HEK293 (cell line): ENCODE results near the gene EPHB1.
"Not testable (repeated sequence)": the region's sequence is repeated elsewhere in the genome, so short reads cannot be mapped to it uniquely, and the experiment has no call there.

Experiments
- CTCF ChIA-PET: fragments of 350-600 bp; formaldehyde crosslinking; extraction: SDS; loops from one replicate; lab custom pipeline; 2021; ENCODE audit warnings: antibody characterized with exemption; lab: Yijun Ruan, JAX
- POLR2A ChIA-PET: fragments of 300-600 bp; formaldehyde crosslinking; extraction: SDS; loops from one replicate; lab custom pipeline; 2020; ENCODE audit warnings: antibody characterized with exemption, inconsistent platforms; lab: Yijun Ruan, JAX
- H3K27ac ChIP-seq: fragments of 200-500 bp; sonication (Bioruptor generic); 2 replicates; pipeline ENCODE4 v1.5.1; 2014; ENCODE audit warnings: low read depth, low read length, control low read depth, inconsistent platforms; ENCODE audit errors: extremely low read depth
- H3K36me3 ChIP-seq, 2 experiments: fragments of 200-500 bp in 1 of 2; sonication (Bioruptor generic) in 1 of 2; 1 replicate in 1 of 2; 2 replicates in 1 of 2; pipeline ENCODE4 v1.5.1; 2014 to 2017; ENCODE audit warnings: inconsistent platforms in 2 of 2, low read length in 2 of 2; ENCODE audit not compliant: control insufficient read depth in 2 of 2, insufficient read depth in 1 of 2
- H3K4me1 ChIP-seq: fragments of 200-500 bp; sonication (Bioruptor generic); 2 replicates; pipeline ENCODE4 v1.5.1; 2014; ENCODE audit warnings: mild to moderate bottlenecking, low read length, inconsistent platforms; ENCODE audit not compliant: control insufficient read depth, insufficient read depth
- H3K4me3 ChIP-seq: 2 replicates; pipeline ENCODE4 v1.5.1; 2011; ENCODE audit warnings: low read depth, mild to moderate bottlenecking, control low read depth, low read length, moderate library complexity
- H3K9me3 ChIP-seq: fragments of 200-500 bp; sonication (Bioruptor generic); 2 replicates; pipeline ENCODE4 v1.5.1; 2014; ENCODE audit warnings: low read depth, low read length, inconsistent platforms; ENCODE audit not compliant: control insufficient read depth, insufficient read depth
- GLI4 ChIP-seq: fragments of 450-650 bp; formaldehyde crosslinking; IDR thresholded peaks from 2 replicates; pipeline ENCODE4 v1.5.1; 2016; ENCODE audit warnings: missing biosample characterization, missing genetic modification characterization
- KLF17 ChIP-seq: fragments of 450-650 bp; formaldehyde crosslinking; IDR thresholded peaks from 2 replicates; pipeline ENCODE4 v1.5.1; 2016; ENCODE audit warnings: missing biosample characterization, missing genetic modification characterization
- OSR2 ChIP-seq: fragments of 450-650 bp; formaldehyde crosslinking; IDR thresholded peaks from 2 replicates; pipeline ENCODE4 v1.5.1; 2016; ENCODE audit warnings: missing biosample characterization, missing genetic modification characterization
- SP7 ChIP-seq: fragments of 450-650 bp; formaldehyde crosslinking; IDR thresholded peaks from 2 replicates; pipeline ENCODE4 v1.5.1; 2016; ENCODE audit warnings: missing biosample characterization, missing genetic modification characterization
- YY1 ChIP-seq: fragments of 450-650 bp; formaldehyde crosslinking; IDR thresholded peaks from 2 replicates; pipeline ENCODE4 v1.5.1; 2018; ENCODE audit warnings: missing biosample characterization, missing genetic modification characterization
- ZFP41 ChIP-seq: fragments of 450-650 bp; formaldehyde crosslinking; IDR thresholded peaks from 2 replicates; pipeline ENCODE4 v1.5.1; 2016; ENCODE audit warnings: missing biosample characterization, missing genetic modification characterization, borderline replicate concordance
- ZIC2 ChIP-seq: fragments of 450-650 bp; formaldehyde crosslinking; IDR thresholded peaks from 2 replicates; pipeline ENCODE4 v1.5.1; 2016; ENCODE audit warnings: missing biosample characterization, missing genetic modification characterization
- ZNF140 ChIP-seq: fragments of 450-650 bp; formaldehyde crosslinking; IDR thresholded peaks from 2 replicates; pipeline ENCODE4 v1.5.1; 2016; ENCODE audit warnings: missing biosample characterization, missing genetic modification characterization
- ZNF146 ChIP-seq: fragments of 450-650 bp; formaldehyde crosslinking; IDR thresholded peaks from 2 replicates; pipeline ENCODE4 v1.5.1; 2016; ENCODE audit warnings: missing biosample characterization, missing genetic modification characterization
- ZNF169 ChIP-seq: fragments of 450-650 bp; formaldehyde crosslinking; IDR thresholded peaks from 2 replicates; pipeline ENCODE4 v1.5.1; 2016; ENCODE audit warnings: missing biosample characterization, missing genetic modification characterization
- ZNF529 ChIP-seq: fragments of 450-650 bp; formaldehyde crosslinking; IDR thresholded peaks from 2 replicates; pipeline ENCODE4 v1.5.1; 2017; ENCODE audit warnings: missing genetic modification characterization, missing biosample characterization; ENCODE audit not compliant: insufficient replicate concordance
- ZNF530 ChIP-seq: fragments of 450-650 bp; formaldehyde crosslinking; IDR thresholded peaks from 2 replicates; pipeline ENCODE4 v1.5.1; 2016; ENCODE audit warnings: low read depth, missing biosample characterization, missing genetic modification characterization
- ZNF571 ChIP-seq: fragments of 450-650 bp; formaldehyde crosslinking; IDR thresholded peaks from 2 replicates; pipeline ENCODE4 v1.5.0; 2017; ENCODE audit warnings: missing biosample characterization, missing genetic modification characterization
- ZNF670 ChIP-seq: fragments of 450-650 bp; formaldehyde crosslinking; IDR thresholded peaks from 2 replicates; pipeline ENCODE4 v1.5.1; 2016; ENCODE audit warnings: missing biosample characterization, missing genetic modification characterization, low read depth
- ZNF776 ChIP-seq: fragments of 450-650 bp; formaldehyde crosslinking; IDR thresholded peaks from 2 replicates; pipeline ENCODE4 v1.5.0; 2017; ENCODE audit warnings: missing biosample characterization, missing genetic modification characterization, borderline replicate concordance
- ZNF843 ChIP-seq: fragments of 450-650 bp; formaldehyde crosslinking; IDR thresholded peaks from 2 replicates; pipeline ENCODE4 v1.5.1; 2016; ENCODE audit warnings: missing biosample characterization, missing genetic modification characterization
- TF ChIP-seq, protein P1 (sequence below): fragments of 450-650 bp; formaldehyde crosslinking; IDR thresholded peaks from 2 replicates; pipeline ENCODE4 v1.5.1; 2016; ENCODE audit warnings: missing biosample characterization, missing genetic modification characterization
- TF ChIP-seq, protein P2 (sequence below): fragments of 450-650 bp; formaldehyde crosslinking; IDR thresholded peaks from 2 replicates; pipeline ENCODE4 v1.5.1; 2016; ENCODE audit warnings: missing biosample characterization, missing genetic modification characterization, low read depth
- TF ChIP-seq, protein P3 (sequence below): fragments of 450-650 bp; formaldehyde crosslinking; IDR thresholded peaks from 2 replicates; pipeline ENCODE4 v1.5.1; 2016; ENCODE audit warnings: missing biosample characterization, missing genetic modification characterization

EPHB1 gene

GRCh38 chr3:135059580-135059979 lies 264.5 kb downstream of the EPHB1 start:
- POLR2A ChIA-PET = no interaction called here
- Histone ChIP-seq H3K27ac (no peak overlapping the region), H3K4me1 (no peaks in the 10 kb centered on the region), H3K9me3 (no peaks in the 10 kb centered on the region), H3K36me3 (no peaks in the 10 kb centered on the region), H3K4me3 (no peak overlapping the region)
- CTCF ChIA-PET = no interaction called here
- TF ChIP-seq, protein P1, sequence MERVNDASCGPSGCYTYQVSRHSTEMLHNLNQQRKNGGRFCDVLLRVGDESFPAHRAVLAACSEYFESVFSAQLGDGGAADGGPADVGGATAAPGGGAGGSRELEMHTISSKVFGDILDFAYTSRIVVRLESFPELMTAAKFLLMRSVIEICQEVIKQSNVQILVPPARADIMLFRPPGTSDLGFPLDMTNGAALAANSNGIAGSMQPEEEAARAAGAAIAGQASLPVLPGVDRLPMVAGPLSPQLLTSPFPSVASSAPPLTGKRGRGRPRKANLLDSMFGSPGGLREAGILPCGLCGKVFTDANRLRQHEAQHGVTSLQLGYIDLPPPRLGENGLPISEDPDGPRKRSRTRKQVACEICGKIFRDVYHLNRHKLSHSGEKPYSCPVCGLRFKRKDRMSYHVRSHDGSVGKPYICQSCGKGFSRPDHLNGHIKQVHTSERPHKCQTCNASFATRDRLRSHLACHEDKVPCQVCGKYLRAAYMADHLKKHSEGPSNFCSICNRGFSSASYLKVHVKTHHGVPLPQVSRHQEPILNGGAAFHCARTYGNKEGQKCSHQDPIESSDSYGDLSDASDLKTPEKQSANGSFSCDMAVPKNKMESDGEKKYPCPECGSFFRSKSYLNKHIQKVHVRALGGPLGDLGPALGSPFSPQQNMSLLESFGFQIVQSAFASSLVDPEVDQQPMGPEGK (tag by site-specific recombination) = no peak
- no peak for TF ChIP-seq ZNF530 (tag by site-specific recombination)
- TF ChIP-seq ZNF571 (tag by site-specific recombination) = no peak
- TF ChIP-seq ZNF169 (tag by site-specific recombination) = no peak
- TF ChIP-seq ZNF146 (tag by site-specific recombination) = no peak
- no peak for TF ChIP-seq ZNF529 (tag by site-specific recombination)
- no peak for TF ChIP-seq SP7 (tag by site-specific recombination)
- no peak for TF ChIP-seq ZNF140 (tag by site-specific recombination)
- no peak for TF ChIP-seq GLI4 (tag by site-specific recombination)
- no peak for TF ChIP-seq ZNF843 (tag by site-specific recombination)
- TF ChIP-seq, protein P2, sequence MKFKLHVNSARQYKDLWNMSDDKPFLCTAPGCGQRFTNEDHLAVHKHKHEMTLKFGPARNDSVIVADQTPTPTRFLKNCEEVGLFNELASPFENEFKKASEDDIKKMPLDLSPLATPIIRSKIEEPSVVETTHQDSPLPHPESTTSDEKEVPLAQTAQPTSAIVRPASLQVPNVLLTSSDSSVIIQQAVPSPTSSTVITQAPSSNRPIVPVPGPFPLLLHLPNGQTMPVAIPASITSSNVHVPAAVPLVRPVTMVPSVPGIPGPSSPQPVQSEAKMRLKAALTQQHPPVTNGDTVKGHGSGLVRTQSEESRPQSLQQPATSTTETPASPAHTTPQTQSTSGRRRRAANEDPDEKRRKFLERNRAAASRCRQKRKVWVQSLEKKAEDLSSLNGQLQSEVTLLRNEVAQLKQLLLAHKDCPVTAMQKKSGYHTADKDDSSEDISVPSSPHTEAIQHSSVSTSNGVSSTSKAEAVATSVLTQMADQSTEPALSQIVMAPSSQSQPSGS (tag by site-specific recombination) = no peak
- no peak for TF ChIP-seq YY1
- no peak for TF ChIP-seq OSR2 (tag by site-specific recombination)
- TF ChIP-seq ZFP41 (tag by site-specific recombination) = no peak
- no peak for TF ChIP-seq ZNF670 (tag by site-specific recombination)
- TF ChIP-seq, protein P3, sequence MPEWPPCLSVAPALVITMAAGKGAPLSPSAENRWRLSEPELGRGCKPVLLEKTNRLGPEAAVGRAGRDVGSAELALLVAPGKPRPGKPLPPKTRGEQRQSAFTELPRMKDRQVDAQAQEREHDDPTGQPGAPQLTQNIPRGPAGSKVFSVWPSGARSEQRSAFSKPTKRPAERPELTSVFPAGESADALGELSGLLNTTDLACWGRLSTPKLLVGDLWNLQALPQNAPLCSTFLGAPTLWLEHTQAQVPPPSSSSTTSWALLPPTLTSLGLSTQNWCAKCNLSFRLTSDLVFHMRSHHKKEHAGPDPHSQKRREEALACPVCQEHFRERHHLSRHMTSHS = no peak
- TF ChIP-seq ZNF776 (tag by site-specific recombination) = no peak

DNA sequence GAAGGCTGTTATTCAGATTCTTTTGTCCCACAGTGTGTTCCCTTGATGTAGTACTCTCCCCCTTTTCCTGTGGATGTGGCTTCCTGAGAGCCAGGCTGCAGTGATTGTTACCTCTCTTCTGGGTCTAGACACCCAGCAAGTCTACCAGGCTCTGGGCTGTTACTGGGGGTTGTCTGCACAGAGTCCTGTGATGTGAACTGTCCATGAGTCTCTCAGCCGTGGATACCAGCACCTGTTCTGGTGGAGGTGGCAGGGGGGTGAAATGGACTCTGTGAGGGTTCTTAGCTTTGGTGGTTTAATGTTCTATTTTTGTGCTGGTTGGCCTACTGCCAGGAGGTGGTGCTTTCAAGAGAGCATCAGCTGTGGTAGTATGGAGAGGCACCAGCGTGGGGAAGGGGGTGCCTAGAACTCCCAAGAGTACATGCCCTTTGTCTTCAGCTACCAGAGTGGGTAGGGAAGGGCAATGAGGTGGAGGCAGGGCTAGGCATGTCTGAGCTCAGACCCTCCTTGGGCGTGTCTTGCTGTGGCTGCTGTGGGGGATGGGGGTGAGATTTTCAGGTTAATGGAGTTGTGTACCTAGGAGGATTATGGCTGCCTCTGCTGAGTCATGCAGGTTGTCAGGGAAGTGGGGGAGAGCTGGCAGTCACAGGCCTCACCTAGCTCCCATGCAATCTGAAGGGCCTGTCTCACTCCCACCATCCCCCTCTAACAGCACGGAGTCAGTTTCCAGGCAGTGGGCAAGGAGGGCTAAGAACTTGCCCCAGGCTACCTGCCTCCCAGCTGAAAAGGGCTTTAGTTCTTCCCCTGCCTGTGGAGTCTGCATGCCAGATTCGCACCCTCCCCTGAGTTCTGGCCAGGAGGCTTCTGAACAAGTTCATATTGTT lies 272.0 kb downstream of the EPHB1 start:
- H3K4me1 ChIP-seq, POLR2A ChIA-PET, H3K27ac ChIP-seq, H3K9me3 ChIP-seq, H3K36me3 ChIP-seq, H3K4me3 ChIP-seq: not testable (repeated sequence)
- 0 out of 2 replicates have a peak, but pooled peaks have one; percentile 36 for TF ChIP-seq KLF17 (tag by site-specific recombination)
- peak; percentile 64 for TF ChIP-seq ZIC2
- CTCF ChIA-PET = interaction anchor here (0.7 kb wide), 1 partner anchor 353 kb away, joined by 3 read pairs; no protein-coding TSS in a partner anchor
